GM13976 (cell line): Measurements from ENCODE around the gene SH3D19.

Experiments
- DNase-seq: peaks from one replicate; pipeline ENCODE4 v3.0.0; 2012; ENCODE audit warnings: low spot score
- in situ Hi-C: fragments of 300-500 bp; cut with MboI; formaldehyde crosslinking; loops from one replicate; pipeline ENCODE4 v1.12.0; 2022; ENCODE audit warnings: low sequenced_read_pairs, mixed read lengths, inconsistent platforms; ENCODE audit not compliant: unreplicated experiment
- TF ChIP-seq, protein P1 (sequence below): IDR thresholded peaks from 2 replicates; pipeline ENCODE4 v1.5.1; 2012; ENCODE audit warnings: borderline replicate concordance, mild to moderate bottlenecking; ENCODE audit not compliant: insufficient read depth; ENCODE audit errors: extremely low read depth, missing control alignments, control extremely low read depth

Gene SH3D19

DNA sequence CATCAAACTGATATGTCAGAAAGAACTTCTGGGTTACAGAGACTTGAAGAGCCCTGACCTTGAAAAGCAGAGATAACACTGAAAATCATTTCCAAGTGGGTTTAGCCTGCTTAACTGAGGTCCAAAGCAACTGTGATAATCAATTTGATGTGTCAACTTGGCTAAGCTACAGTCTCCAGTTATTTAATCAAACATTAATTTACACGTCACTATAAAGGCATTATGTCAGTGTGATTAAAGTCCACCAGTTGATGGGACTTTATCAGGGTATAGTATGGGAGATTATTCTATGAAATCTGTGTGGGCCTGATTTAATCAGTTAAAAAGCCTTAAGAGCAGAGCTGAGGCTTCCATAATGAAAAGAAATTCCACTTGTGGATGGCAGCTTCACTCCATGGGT lies 117.5 kb downstream of the SH3D19 start:
- in situ Hi-C loops = no loop called here
- TF ChIP-seq, protein P1, sequence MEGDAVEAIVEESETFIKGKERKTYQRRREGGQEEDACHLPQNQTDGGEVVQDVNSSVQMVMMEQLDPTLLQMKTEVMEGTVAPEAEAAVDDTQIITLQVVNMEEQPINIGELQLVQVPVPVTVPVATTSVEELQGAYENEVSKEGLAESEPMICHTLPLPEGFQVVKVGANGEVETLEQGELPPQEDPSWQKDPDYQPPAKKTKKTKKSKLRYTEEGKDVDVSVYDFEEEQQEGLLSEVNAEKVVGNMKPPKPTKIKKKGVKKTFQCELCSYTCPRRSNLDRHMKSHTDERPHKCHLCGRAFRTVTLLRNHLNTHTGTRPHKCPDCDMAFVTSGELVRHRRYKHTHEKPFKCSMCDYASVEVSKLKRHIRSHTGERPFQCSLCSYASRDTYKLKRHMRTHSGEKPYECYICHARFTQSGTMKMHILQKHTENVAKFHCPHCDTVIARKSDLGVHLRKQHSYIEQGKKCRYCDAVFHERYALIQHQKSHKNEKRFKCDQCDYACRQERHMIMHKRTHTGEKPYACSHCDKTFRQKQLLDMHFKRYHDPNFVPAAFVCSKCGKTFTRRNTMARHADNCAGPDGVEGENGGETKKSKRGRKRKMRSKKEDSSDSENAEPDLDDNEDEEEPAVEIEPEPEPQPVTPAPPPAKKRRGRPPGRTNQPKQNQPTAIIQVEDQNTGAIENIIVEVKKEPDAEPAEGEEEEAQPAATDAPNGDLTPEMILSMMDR = no peak
- no peak for DNase-seq

DNA sequence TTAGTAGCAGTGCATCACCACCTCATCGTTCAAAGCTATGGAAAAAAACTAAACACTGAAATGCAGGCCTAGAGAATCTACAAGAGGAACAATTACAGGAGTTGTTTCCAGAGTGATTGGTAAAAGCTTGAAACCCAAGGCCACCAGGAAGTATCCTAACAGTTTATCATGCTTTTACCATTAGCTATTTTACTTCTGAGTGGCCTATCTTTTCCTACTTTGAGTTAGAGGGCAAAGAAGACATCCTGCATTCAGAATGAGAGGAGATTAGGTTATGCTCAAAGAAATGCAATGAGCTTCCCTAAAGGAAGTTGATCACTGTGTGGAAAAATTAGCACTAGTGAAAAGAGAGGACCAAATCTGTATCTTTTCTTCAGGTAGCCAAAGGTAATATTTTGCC lies 118.2 kb downstream of the SH3D19 start:
- DNase-seq = no peak
- TF ChIP-seq, protein P1 = no peak
- in situ Hi-C loops = no loop called here

DNA sequence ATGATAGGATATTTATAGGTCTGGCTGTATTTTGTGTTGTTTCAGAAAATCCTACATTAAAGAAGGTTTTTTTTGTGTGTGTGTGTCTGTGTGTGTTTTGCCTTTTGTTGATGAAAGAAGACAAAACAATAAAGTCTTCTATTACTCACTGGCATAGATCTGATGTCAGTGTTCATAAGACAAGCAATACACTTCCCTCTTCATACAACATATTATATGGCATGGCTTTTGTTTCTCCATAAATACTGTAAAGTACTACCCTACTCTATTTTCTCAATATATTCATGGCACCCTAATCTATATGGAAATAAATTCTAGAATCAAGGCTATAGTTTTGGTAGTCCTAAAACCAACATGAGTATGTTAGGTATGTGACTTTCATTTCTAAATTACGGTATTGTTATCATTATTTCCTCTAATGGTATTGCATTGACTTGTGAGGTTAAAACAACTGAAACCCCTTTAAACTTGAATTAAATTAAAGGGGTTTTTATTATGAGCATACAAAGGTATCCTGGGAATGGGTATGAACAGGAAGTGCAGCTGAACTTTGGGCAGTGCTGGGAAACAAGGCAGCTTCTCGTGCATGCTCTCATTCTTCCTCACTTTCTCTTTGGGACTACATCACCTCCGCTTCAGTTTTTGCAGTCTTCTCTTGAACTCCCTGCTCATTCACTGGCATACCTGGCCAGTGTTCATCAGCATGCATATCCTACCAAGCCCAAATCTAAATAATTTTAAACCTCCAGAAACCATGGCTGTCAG lies 119.0 kb downstream of the SH3D19 start:
- in situ Hi-C loops = no loop called here
- no peak for DNase-seq
- TF ChIP-seq, protein P1 = no peak

DNA sequence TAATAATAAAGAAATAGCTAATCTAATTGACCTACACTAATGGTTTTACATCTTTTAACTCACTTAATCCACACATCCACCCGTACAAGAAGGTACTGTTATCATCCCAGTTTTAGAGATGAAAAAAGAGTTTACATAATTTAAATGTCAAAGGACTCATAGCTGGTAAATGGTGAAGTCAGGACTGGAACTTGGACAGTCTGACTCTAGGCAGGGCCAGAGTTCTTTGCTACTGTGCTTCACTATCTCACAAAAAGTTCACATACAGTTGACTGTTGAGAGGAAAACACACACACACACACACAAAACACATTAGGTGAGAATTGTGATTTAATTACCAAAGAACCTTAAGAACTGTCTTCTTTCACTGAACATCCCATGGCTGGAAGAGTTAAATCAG lies 119.7 kb downstream of the SH3D19 start:
- in situ Hi-C loops = no loop called here
- DNase-seq = no peak
- TF ChIP-seq, protein P1 = no peak

DNA sequence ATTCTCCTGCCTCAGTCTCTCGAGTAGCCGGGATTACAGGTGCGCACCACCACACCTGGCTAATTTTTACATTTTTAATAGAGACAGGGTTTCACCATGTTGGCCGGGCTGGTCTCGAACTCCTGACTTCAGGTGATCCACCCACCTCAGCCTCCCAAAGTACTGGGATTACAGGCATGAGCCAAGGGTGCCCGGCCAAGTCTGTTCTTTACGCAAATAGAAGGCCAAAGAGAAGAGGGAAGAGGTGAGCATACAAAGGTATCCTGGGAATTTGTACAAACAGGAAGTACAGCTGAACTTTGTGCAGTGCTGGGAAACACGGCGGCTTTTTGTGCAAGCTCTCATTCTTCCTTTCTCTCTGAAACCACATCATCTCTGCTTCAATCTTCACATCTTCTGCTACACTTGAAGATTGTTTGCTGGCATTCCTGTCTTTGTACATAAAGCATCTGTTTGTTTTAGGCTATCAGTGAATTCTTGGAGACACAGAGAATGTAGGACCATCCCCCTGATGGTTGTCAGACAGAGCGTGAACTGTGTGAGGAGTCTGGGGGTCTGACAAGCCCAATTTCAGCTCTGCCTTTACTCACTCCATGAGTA lies 120.4 kb downstream of the SH3D19 start:
- TF ChIP-seq, protein P1 = no peak
- in situ Hi-C loops = no loop called here
- DNase-seq = no peak

DNA sequence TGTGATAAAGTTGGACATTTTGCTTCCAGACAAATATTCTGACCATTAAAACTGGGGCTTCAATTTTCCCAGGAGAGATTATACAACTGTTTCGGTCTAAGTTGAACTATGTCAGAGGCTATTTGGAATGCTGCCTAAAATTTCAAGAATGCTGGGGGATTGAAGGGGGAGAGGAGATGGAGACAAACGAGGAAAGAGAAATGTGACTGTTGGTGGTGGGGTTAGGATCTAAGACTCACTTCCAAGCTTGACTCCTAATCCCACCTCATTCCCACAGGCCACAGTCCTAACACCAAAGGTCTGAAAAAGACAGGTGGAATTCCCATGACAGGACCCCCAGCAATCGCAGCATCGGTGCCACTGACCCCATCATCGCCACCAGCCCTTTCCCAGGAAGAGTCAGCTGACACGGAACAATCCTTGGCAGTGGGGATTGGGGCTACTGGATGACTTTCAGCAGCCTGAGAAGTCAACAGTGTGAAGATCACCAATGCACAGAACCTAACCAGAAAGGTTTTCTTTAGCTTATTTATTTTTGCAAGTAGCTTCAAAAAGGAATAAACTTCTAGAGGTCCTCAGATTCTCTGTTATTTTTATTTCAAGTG lies 122.5 kb downstream of the SH3D19 start:
- in situ Hi-C loops = no loop called here
- TF ChIP-seq, protein P1 = no peak
- no peak for DNase-seq

DNA sequence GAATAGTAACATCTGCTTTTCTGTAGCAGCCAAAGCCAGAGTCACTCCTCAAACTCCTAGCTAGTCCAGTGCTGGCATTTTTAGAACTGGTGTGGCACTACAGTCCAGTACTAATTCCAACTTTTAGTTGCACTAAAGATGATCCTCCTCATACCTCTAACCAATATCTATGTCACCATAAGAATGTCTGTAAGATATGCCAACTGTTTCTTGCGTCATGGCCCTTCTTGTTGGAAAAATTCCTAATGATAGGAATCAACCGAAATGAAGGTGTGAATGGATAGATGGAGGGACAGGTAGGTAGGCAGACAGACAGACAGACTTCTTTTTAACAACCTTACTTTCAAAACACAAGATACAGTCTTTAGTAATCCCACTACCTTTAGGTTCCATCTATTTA lies 123.0 kb downstream of the SH3D19 start:
- TF ChIP-seq, protein P1 = no peak
- in situ Hi-C loops = no loop called here
- no peak for DNase-seq
